Fibroblast of lung (primary cell): ENCODE data around the gene MTURN.

Source experiments
- EZH2 ChIP-seq: IDR thresholded peaks from 2 replicates; pipeline ENCODE4 v1.5.1; 2012; ENCODE audit warnings: low read length, control low read depth, mild to moderate bottlenecking; ENCODE audit errors: missing control alignments
- TF ChIP-seq, protein P1 (sequence below), 2 donors: IDR thresholded peaks in 1 of 2; conservative IDR thresholded peaks in 1 of 2; 1 replicate in 1 of 2; 2 replicates in 1 of 2; pipeline ENCODE4 v1.5.1; 2011 to 2012; ENCODE audit warnings: low read length in 2 of 2, control low read depth in 1 of 2, inconsistent platforms in 1 of 2, low read depth in 1 of 2, mild to moderate bottlenecking in 1 of 2

DNA sequence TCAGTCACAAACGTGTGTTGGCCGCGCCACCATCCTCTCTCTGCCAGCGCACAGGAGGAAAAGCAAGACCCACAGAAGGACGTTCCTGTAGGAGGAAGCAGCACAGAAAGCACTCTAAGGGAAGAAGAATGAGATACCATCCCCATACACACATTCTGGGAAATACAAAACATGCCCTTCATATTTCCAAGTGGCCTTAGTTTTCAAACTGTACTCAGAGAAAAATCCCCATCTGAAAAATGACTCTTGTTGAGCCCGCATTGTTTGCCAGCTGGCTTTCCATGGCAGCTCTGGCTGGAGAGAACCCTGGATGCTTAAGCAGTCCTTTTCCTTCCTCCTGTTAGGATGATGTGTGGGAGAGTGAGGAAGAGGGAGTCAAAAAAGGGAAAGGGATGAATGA lies 33.1 kb downstream of the MTURN start:
- TF ChIP-seq, protein P1, sequence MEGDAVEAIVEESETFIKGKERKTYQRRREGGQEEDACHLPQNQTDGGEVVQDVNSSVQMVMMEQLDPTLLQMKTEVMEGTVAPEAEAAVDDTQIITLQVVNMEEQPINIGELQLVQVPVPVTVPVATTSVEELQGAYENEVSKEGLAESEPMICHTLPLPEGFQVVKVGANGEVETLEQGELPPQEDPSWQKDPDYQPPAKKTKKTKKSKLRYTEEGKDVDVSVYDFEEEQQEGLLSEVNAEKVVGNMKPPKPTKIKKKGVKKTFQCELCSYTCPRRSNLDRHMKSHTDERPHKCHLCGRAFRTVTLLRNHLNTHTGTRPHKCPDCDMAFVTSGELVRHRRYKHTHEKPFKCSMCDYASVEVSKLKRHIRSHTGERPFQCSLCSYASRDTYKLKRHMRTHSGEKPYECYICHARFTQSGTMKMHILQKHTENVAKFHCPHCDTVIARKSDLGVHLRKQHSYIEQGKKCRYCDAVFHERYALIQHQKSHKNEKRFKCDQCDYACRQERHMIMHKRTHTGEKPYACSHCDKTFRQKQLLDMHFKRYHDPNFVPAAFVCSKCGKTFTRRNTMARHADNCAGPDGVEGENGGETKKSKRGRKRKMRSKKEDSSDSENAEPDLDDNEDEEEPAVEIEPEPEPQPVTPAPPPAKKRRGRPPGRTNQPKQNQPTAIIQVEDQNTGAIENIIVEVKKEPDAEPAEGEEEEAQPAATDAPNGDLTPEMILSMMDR (conservative IDR thresholded peaks at IDR 0.05 in 1 of 2, IDR thresholded peaks at IDR 0.05 in 1 of 2; ENCODE audit: low read depth in 1 of 2, low read length in 2 of 2), result no peak
- TF ChIP-seq EZH2, result no peak
